Right lobe of liver (tissue), 6 donors: ENCODE measurements around the gene PNKP. TPM values are rescaled to one million over a fixed set of nuclear protein-coding genes. Genes with fewer than 3 reads are reported as not detected.

Experiments
- ATAC-seq, 4 donors: fragments of 200-7000 bp; cut with Tn5 transposase; one replicate each; pipeline ENCODE4 v1.9.1; 2020; ENCODE audit warnings: mild to moderate bottlenecking in 4 of 4, moderate library complexity in 4 of 4
- DNase-seq, 3 donors: peaks; one replicate each; pipeline ENCODE4 v3.0.0-alpha.2; 2020
- H3K27ac ChIP-seq, 3 donors: fragments of 200-600 bp; one replicate each; pipeline ENCODE4 v1.8.0; 2022
- H3K27me3 ChIP-seq, 2 donors: fragments of 200-600 bp; one replicate each; pipeline ENCODE4 v1.8.0; 2022
- H3K36me3 ChIP-seq, 4 donors: fragments of 200-600 bp; sonication (generic) in 1 of 4; one replicate each; pipeline versions ENCODE4 v1.5.1 to v1.8.0; 2017 to 2022; ENCODE audit warnings: control low read depth in 1 of 4
- H3K4me1 ChIP-seq, 4 donors: fragments of 200-600 bp; sonication (generic) in 1 of 4; one replicate each; pipeline versions ENCODE4 v1.5.1 to v1.8.0; 2017 to 2022; ENCODE audit warnings: control low read depth in 1 of 4
- H3K4me3 ChIP-seq, 3 donors: fragments of 200-600 bp; one replicate each; pipeline ENCODE4 v1.8.0; 2022
- H3K9me3 ChIP-seq, 4 donors: fragments of 200-600 bp; sonication (generic) in 1 of 4; one replicate each; pipeline versions ENCODE4 v1.5.1 to v1.8.0; 2017 to 2022; ENCODE audit warnings: control low read depth in 1 of 4
- POLR2A ChIP-seq: fragments of 450-650 bp; IDR thresholded peaks from one replicate; pipeline ENCODE4 v1.6.1; 2017; ENCODE audit warnings: antibody characterized with exemption, mild to moderate bottlenecking
- WGBS: methylation state at CpG from one replicate; pipeline ENCODE4 v1.1.6; 2018; ENCODE audit warnings: low coverage, low lambda C conversion rate; ENCODE audit not compliant: insufficient coverage; ENCODE audit errors: missing lambda C conversion rate; 5-methylcytosine and 5-hydroxymethylcytosine counted together
- intact Hi-C, 2 donors: fragments of 100-400 bp; cut with DNase I; formaldehyde crosslinking; loops; one replicate each; pipeline versions ENCODE4 v1.11.2 to v1.14.1; 2022
- microRNA-seq, 2 donors: library from miRNA; unstranded; fragments of <30 nt; microRNA quantifications; one replicate each; pipeline ENCODE4, GENCODE V29; 2019 to 2020
- small RNA-seq, 2 experiments: library from RNA; depleted of rRNA; stranded (forward); fragments of <200 nt; gene quantifications; one replicate each; pipeline ENCODE3, GENCODE V24; 2016
- total RNA-seq, 6 experiments: library from RNA; depleted of rRNA in 2 of 6; stranded (reverse); fragments of >200 nt in 2 of 6; fragmentation: NEBNext Ultra II Directional in 3 of 6; extraction: Animal tissue kit (Norgen Biotek cat#: 25700) in 3 of 6; gene quantifications; one replicate each; pipeline versions ENCODE4 v1.1.0 to v1.2.4, GENCODE V29; 2016 to 2023
- TF ChIP-seq, protein P1 (sequence below), 4 donors: fragments of 200-600 bp in 3 of 4; fragments of 450-650 bp in 1 of 4; IDR thresholded peaks; one replicate each; pipeline versions ENCODE4 v1.5.1 to v1.8.0; 2016 to 2022; ENCODE audit warnings: antibody characterized with exemption in 4 of 4, mild to moderate bottlenecking in 2 of 4
- donor health status: DM: no; HTN: yes; CAD: no.
- donor health status: DM: no; HTN: no; CAD: no.
- donor health status: DM: no; HTN: no; CAD: no.
- donor health status: DM: no; HTN: yes; CAD: no.
- donor health status: DM: no; HTN: yes; CAD: no.

PNKP gene
- total RNA-seq, 6 experiments from 2014 or later, result 21.0 to 37.5 (median 27.9) TPM

DNA sequence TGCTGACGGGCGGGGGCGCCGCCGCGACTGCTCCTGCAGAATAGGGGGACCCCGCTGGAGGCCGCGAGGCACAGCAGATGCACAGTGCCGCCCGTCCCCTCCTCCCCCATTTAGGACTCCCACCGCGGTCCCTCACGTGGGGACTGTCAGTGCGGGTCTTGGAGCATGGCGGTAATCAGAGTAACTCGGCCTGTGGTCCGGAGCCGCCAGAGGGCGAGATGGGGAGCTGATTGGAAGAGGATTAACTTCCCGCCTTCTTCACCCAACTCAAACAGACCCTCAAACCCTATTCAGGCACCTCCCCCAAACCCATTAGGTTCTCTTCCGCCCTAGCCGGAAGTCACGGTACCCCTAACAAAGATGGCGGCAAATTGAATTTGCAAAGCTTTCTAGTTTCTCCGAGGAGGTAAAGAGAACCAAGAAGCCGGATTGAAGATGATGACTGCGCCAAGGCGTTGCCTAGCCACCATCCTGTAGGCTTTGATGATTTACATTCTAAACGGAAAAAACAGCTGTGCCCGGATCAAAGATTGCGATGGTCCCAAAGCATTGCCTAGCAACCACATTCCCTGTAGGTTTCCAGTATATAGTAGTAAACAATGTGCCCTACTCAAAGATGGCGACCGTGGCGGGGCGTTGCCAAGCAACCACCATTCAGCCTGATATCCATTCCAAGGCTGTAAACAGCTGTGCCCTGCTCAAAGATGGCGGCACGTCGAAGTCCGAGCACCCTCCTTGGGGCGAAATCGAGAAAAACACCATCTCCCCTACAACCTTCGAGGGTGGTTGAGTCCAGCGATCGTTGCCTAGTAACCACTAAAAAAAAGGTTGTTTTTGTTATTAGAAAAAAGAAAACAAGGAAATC is 54.1 kb downstream of the PNKP start, which contains the start of gene FUZ:
Gene FUZ, minus strand, starts transcription at position 296 of the 865 bp plus-strand sequence. Its CDS starts 186 bp downstream, at position 110.
- H3K9me3 ChIP-seq, result no peaks in the 10 kb centered on the region
- no peak for TF ChIP-seq POLR2A
- TF ChIP-seq, protein P1, sequence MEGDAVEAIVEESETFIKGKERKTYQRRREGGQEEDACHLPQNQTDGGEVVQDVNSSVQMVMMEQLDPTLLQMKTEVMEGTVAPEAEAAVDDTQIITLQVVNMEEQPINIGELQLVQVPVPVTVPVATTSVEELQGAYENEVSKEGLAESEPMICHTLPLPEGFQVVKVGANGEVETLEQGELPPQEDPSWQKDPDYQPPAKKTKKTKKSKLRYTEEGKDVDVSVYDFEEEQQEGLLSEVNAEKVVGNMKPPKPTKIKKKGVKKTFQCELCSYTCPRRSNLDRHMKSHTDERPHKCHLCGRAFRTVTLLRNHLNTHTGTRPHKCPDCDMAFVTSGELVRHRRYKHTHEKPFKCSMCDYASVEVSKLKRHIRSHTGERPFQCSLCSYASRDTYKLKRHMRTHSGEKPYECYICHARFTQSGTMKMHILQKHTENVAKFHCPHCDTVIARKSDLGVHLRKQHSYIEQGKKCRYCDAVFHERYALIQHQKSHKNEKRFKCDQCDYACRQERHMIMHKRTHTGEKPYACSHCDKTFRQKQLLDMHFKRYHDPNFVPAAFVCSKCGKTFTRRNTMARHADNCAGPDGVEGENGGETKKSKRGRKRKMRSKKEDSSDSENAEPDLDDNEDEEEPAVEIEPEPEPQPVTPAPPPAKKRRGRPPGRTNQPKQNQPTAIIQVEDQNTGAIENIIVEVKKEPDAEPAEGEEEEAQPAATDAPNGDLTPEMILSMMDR (IDR thresholded peaks at IDR 0.05), result peak in 3 of 4 donors; percentile 16 to 23 (median 18)
- H3K27ac ChIP-seq, result peak within 1 kb of the TSS; percentile 27 to 66 (median 65)
- WGBS, result 0% methylated on average over 29 of the region's 45 CpGs
- H3K36me3 ChIP-seq, result no peaks in the 10 kb centered on the region
- peak; percentile 94 to 97 (median 94) for DNase-seq
- H3K4me1 ChIP-seq, result peaks cover 0 to 18% (median 3%) of the 10 kb centered on the region in 4 donors
- intact Hi-C loops, result no loop called here
- peak within 1 kb of the TSS; percentile 51 to 76 (median 56) for H3K4me3 ChIP-seq
- peak; percentile 63 to 72 (median 66) for ATAC-seq
- H3K27me3 ChIP-seq, result no peaks in the 10 kb centered on the region

DNA sequence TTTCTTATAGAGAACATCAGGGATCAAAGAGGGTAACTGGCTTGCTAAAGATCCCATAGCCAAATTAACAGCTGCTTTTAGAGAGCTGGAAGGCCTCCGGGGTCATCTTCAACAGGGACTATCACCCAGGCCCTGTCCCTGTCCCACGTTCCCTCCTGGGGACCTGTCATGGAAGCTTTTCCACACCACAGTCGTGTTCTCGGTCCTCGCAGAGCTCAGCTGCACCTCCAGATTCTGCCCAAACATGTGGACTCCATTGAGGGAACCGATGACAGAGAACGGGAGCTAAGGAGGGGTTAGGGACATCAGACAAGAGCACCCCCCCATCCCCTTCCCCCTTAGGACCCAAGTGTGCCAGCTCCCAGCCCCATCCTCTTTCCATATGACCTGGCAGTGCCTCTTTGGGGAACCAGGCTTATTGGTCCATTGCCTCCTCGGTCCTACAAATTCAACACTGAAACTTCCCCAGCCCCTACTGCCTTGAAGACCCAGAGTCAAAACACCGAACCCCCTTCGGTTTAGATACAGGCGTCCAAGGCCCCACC is 54.9 kb downstream of the PNKP start:
- DNase-seq (no peak), ATAC-seq (no peak)
- no peak for TF ChIP-seq POLR2A
- Histone ChIP-seq H3K27me3 (no peaks in the 10 kb centered on the region), H3K4me3 (peak overlapping the region; percentile 51 to 76 (median 56)), H3K27ac (peak overlapping the region; percentile 27 to 66 (median 65)), H3K9me3 (no peaks in the 10 kb centered on the region), H3K36me3 (no peaks in the 10 kb centered on the region), H3K4me1 (peaks cover 0 to 18% (median 3%) of the 10 kb centered on the region in 4 donors)
- 42% methylated on average over 6 of the region's 11 CpGs for WGBS
- intact Hi-C loops, result no loop called here

DNA sequence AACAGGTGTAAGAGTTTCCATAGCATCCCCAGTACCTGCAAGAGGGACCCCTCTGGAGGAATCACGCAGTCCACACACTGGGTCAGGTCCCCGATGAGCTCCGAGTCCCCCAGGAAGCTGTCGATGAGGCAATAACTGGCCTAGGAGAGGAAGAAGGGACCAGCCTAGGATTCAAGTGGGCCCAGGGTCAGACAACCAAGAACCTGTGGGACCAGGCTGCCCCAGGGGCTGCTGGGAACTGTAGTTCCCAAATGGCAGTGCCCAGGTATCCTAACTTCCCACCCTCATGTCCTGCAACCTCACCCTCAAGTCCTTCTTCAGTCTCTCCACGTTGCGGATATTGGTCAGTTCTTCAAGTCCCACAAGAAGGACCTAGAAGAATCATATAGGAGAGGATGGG is 56.0 kb downstream of the PNKP start:
- Histone ChIP-seq H3K4me3 (no peak overlapping the region), H3K36me3 (no peaks in the 10 kb centered on the region), H3K27me3 (no peaks in the 10 kb centered on the region), H3K27ac (no peak overlapping the region), H3K9me3 (no peaks in the 10 kb centered on the region), H3K4me1 (peaks cover 0 to 18% (median 3%) of the 10 kb centered on the region in 4 donors)
- no peak for DNase-seq
- ATAC-seq, result no peak
- TF ChIP-seq, protein P1 (IDR thresholded peaks at IDR 0.05), result no peak
- no peak for TF ChIP-seq POLR2A
- WGBS, result no CpG with 5 or more reads among the region's 6 CpGs
- intact Hi-C loops, result no loop called here

Small RNA genes lying within 50 kb of the gene (microRNA-seq; reads per million reads assigned to microRNA genes)
- gene MIR4749, result 1.4 to 3.9 reads per million in 2 donors
- 1.2 to 2.6 reads per million in 2 donors for gene MIR4750
- gene MIR6800, result 0 to 0.29 reads per million in 2 donors

Small RNA genes lying within 50 kb of the gene (small RNA-seq; reads per million reads assigned to genes)
- 0 reads per million in 2 experiments for gene MIR4749

Other genes with a start within 250 kb of the PNKP start
- gene RRAS, start 227.4 kb downstream of the PNKP start, total RNA-seq, result 10 to 100 TPM in 5 of 6 experiments, 1 to 10 TPM in 1; 8.5 to 16.4 (median 11.5) TPM
- gene SCAF1, start 225.4 kb downstream of the PNKP start, total RNA-seq, result 10 to 100 TPM; 14.6 to 33.0 (median 27.3) TPM
- 10 to 100 TPM; 29.6 to 41.8 (median 35.3) TPM for gene IRF3, start 201.7 kb downstream of the PNKP start, total RNA-seq
- 10 to 100 TPM in 4 of 6 experiments, 1 to 10 TPM in 2; 4.5 to 11.6 (median 10.5) TPM for gene BCL2L12, start 201.6 kb downstream of the PNKP start, total RNA-seq
- gene PRMT1, start 190.3 kb downstream of the PNKP start, total RNA-seq, result 10 to 100 TPM; 25.3 to 63.2 (median 39.9) TPM
- gene ADM5, start 178.0 kb downstream of the PNKP start, total RNA-seq, result under 1 TPM; 0.19 to 0.70 (median 0.51) TPM
- gene CPT1C, start 176.5 kb downstream of the PNKP start, total RNA-seq, result 1 to 10 TPM in 3 of 6 experiments, under 1 TPM in 3; 0.43 to 6.7 (median 0.97) TPM
- not detected for gene TSKS, start 104.3 kb downstream of the PNKP start, total RNA-seq
- 100 to 1,000 TPM in 1 of 6 experiments, 10 to 100 TPM in 5; 38.7 to 103 (median 49.8) TPM for gene AP2A1, start 100.6 kb downstream of the PNKP start, total RNA-seq
- gene FUZ, start 54.3 kb downstream of the PNKP start, total RNA-seq, result 10 to 100 TPM in 1 of 6 experiments, 1 to 10 TPM in 5; 3.7 to 10.7 (median 6.3) TPM
- 10 to 100 TPM in 5 of 6 experiments, 1 to 10 TPM in 1; 9.9 to 16.3 (median 11.8) TPM for gene MED25, start 49.3 kb downstream of the PNKP start, total RNA-seq
- gene PTOV1, start 16.4 kb downstream of the PNKP start, total RNA-seq, result 10 to 100 TPM; 44.4 to 93.0 (median 69.6) TPM
- gene AKT1S1, start 9.8 kb upstream of the PNKP start, total RNA-seq, result 10 to 100 TPM; 18.2 to 27.0 (median 22.4) TPM
- 10 to 100 TPM; 12.6 to 38.1 (median 27.8) TPM for gene TBC1D17, start 10.1 kb upstream of the PNKP start, total RNA-seq
- 1 to 10 TPM in 2 of 6 experiments, under 1 TPM in 1, not detected in 3; 0.56 to 4.2 (median 1.0) TPM for gene IL4I1, start 29.3 kb upstream of the PNKP start, total RNA-seq
- 1,000 to 10,000 TPM in 1 of 6 experiments, 100 to 1,000 TPM in 5; 475 to 1,724 (median 619) TPM for gene ATF5, start 61.6 kb upstream of the PNKP start, total RNA-seq
- 10 to 100 TPM in 5 of 6 experiments, 1 to 10 TPM in 1; 9.3 to 55.5 (median 32.6) TPM for gene NUP62, start 61.9 kb upstream of the PNKP start, total RNA-seq
- gene SIGLEC11, start 93.6 kb upstream of the PNKP start, total RNA-seq, result 1 to 10 TPM in 5 of 6 experiments, under 1 TPM in 1; 0.74 to 3.0 (median 1.7) TPM
- 10 to 100 TPM; 29.6 to 44.2 (median 33.0) TPM for gene VRK3, start 157.8 kb upstream of the PNKP start, total RNA-seq
- 1 to 10 TPM; 3.1 to 6.0 (median 3.6) TPM for gene ZNF473, start 158.4 kb upstream of the PNKP start, total RNA-seq